Liver (tissue), 3 donors: ENCODE data around the gene NRK.

Experiments
- ATF3 ChIP-seq: IDR thresholded peaks from 2 replicates; pipeline ENCODE4 v1.6.1; 2016; ENCODE audit warnings: antibody characterized with exemption
- CTCF ChIP-seq: fragments of 150-350 bp; IDR thresholded peaks from 2 replicates; pipeline ENCODE4 v1.5.1; 2017; ENCODE audit warnings: improper control_type of control experiment, low read depth, low read length; ENCODE audit not compliant: missing input control
- EGR1 ChIP-seq, 2 donors: IDR thresholded peaks; 2 replicates each; pipeline ENCODE4 v1.6.1; 2016 to 2018; ENCODE audit warnings: antibody characterized with exemption in 2 of 2, low read depth in 2 of 2
- JUND ChIP-seq, 2 donors: IDR thresholded peaks; 2 replicates each; pipeline ENCODE4 v1.6.1; 2016; ENCODE audit warnings: antibody characterized with exemption in 2 of 2
- NR2F2 ChIP-seq: IDR thresholded peaks from 2 replicates; pipeline ENCODE4 v1.6.1; 2016; ENCODE audit warnings: antibody characterized with exemption
- RAD21 ChIP-seq, 2 donors: IDR thresholded peaks; 2 replicates each; pipeline ENCODE4 v1.6.1; 2016; ENCODE audit warnings: antibody characterized with exemption in 2 of 2, mild to moderate bottlenecking in 2 of 2
- YY1 ChIP-seq: IDR thresholded peaks from 2 replicates; pipeline ENCODE4 v1.6.1; 2016; ENCODE audit warnings: antibody characterized with exemption, mild to moderate bottlenecking
- donor health status: healthy.
- donor health status: healthy.

GRCh38 chrX:105910563-105911105 is 88.3 kb downstream of the NRK start:
- TF ChIP-seq CTCF = no peak
- no peak for TF ChIP-seq NR2F2
- no peak for TF ChIP-seq EGR1 (IDR thresholded peaks at IDR 0.05; ENCODE audit: low read depth in 2 of 2)
- no peak for TF ChIP-seq RAD21 (IDR thresholded peaks at IDR 0.05)
- no peak for TF ChIP-seq ATF3
- no peak for TF ChIP-seq JUND (IDR thresholded peaks at IDR 0.05)
- TF ChIP-seq YY1 = no peak
